ENCODE measurements around the gene MEIOSIN. TPM values are rescaled to one million over a fixed set of nuclear protein-coding genes. Genes with fewer than 3 reads are reported as not detected.

Gene MEIOSIN
- total RNA-seq, 1 donor from 2014 or later, result not detected

DNA sequence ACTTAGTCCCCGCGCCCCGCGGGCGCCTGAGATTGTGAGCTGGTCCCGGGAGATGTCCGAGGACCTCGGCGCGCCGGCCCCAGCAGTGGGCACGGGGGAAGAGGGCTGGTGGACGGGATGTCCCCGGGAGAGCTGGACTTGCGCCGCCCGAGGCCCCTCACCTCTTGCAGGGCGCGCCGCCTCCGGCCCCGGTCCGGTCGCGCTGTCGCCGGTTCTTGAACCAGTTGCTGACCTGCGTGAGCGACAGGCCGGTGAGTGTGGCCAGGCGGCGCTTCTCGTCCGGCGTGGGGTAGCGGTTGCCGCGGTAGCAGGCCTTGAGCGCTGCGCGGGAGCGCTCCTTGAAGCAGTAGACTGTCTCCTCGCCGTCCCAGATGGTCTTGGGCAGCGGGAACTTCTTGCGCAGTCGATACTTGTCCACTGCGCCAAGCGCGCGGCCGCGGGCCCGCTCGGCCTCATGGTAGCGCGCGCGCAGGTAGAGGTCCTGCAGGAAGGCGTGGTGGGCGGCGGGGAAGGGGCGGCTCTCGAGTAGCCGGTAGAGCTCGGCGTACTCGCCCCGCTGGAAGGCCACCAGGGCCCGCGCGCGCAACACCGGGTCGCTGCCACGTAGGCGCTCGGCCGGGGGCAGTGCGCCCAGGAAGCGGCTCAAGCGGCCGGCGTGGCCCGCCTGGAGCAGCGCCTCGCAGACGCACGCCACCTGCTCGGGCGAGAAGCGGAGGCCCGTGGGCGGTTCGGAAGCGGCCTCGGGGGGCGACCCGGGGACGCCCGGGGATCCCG, 34.8 kb downstream of the MEIOSIN start:
- Mint-ChIP-seq H3K36me3 (ENCODE audit: low read depth) (peaks cover 3% of the 10 kb centered on the region), H3K9me3 (ENCODE audit: low read depth) (no peaks in the 10 kb centered on the region), H3K27ac (ENCODE audit: unreplicated experiment) (peak overlapping the region; percentile 92), H3K4me3 (ENCODE audit: unreplicated experiment) (peak overlapping the region; percentile 79), H3K4me1 (ENCODE audit: low read depth) (peaks cover 37% of the 10 kb centered on the region), H3K27me3 (ENCODE audit: low read depth) (no peaks in the 10 kb centered on the region)
- no peak for DNase-seq (ENCODE audit: low spot score)
- TF ChIP-seq, protein P1, sequence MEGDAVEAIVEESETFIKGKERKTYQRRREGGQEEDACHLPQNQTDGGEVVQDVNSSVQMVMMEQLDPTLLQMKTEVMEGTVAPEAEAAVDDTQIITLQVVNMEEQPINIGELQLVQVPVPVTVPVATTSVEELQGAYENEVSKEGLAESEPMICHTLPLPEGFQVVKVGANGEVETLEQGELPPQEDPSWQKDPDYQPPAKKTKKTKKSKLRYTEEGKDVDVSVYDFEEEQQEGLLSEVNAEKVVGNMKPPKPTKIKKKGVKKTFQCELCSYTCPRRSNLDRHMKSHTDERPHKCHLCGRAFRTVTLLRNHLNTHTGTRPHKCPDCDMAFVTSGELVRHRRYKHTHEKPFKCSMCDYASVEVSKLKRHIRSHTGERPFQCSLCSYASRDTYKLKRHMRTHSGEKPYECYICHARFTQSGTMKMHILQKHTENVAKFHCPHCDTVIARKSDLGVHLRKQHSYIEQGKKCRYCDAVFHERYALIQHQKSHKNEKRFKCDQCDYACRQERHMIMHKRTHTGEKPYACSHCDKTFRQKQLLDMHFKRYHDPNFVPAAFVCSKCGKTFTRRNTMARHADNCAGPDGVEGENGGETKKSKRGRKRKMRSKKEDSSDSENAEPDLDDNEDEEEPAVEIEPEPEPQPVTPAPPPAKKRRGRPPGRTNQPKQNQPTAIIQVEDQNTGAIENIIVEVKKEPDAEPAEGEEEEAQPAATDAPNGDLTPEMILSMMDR (IDR thresholded peaks at IDR 0.05), result no peak

DNA sequence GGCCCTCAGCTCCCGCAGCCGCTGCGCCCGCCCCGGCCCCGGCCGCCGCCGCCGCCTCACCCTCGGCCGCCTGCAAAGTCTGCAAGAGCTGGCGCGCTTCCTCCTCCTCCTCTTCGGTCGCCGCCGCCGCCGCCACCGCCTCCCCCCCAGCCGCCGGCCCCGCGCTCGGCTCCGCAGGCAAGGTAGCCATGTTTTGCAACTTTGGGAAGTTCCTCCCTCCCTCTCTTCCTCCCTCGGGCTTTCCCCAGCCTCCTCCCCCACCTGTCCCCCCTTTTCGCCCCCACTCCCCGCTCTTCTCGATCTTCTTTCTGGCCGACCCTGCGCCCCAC, 35.4 kb downstream of the MEIOSIN start:
- TF ChIP-seq, protein P1 (IDR thresholded peaks at IDR 0.05), result no peak
- peaks cover 3% of the 10 kb centered on the region for H3K36me3 Mint-ChIP-seq (ENCODE audit: low read depth)
- H3K27ac Mint-ChIP-seq (ENCODE audit: unreplicated experiment), result peak overlapping the region; percentile 99
- H3K27me3 Mint-ChIP-seq (ENCODE audit: low read depth), result no peaks in the 10 kb centered on the region
- peaks cover 37% of the 10 kb centered on the region for H3K4me1 Mint-ChIP-seq (ENCODE audit: low read depth)
- no peak for DNase-seq (ENCODE audit: low spot score)
- H3K9me3 Mint-ChIP-seq (ENCODE audit: low read depth), result no peaks in the 10 kb centered on the region
- peak overlapping the region; percentile 95 for H3K4me3 Mint-ChIP-seq (ENCODE audit: unreplicated experiment)

DNA sequence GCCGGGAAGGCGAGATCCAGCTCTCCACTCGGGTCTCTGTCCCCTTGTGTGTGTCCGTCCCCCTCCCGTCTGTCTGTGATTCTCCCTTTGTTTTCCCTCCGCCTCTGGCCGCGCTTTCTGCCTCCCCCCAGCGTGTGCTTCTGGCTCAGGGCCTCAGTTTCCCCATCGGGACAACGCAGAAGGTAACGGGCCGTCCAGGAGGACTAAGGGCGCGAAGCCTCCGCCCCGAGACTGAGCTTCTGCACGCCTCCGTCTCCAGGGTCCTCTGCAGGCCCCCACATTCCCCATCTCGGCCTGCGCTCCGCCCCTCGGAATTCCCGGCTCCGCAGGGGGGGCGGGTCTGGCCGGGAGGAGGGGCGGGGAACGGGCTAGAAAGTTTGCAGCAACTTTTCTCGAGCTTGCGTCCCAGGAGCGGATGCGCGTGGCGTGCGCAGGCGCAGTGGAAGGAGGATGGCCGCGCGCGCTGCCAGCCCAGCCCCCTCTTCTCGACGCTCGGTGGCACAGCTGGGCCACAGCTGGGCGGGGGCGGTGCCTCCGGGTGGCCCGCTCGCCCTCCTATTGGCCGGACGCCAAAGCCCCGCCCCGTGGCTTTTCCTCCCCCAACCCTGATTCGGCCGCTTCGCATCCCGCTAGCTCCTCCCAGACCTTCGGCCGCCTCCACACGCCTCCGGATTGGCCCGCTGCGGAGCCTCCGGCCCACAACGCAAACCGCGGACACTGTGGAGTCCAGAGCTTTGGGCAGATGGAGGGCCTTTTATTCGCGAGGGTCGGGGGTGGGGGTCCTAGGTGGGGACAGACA, 35.9 kb downstream of the MEIOSIN start, which contains the start of gene SIX5:
SIX5 (minus strand) TSS at position 269 of the 799 bp plus-strand sequence. CDS start 408 bp downstream, outside the sequence.
- H3K9me3 Mint-ChIP-seq (ENCODE audit: low read depth), result no peaks in the 10 kb centered on the region
- no peaks in the 10 kb centered on the region for H3K27me3 Mint-ChIP-seq (ENCODE audit: low read depth)
- H3K36me3 Mint-ChIP-seq (ENCODE audit: low read depth), result peaks cover 3% of the 10 kb centered on the region
- H3K27ac Mint-ChIP-seq (ENCODE audit: unreplicated experiment), result peak within 1 kb of the TSS; percentile 99
- TF ChIP-seq, protein P1 (IDR thresholded peaks at IDR 0.05), result no peak
- DNase-seq (ENCODE audit: low spot score), result peak; percentile 98
- peaks cover 37% of the 10 kb centered on the region for H3K4me1 Mint-ChIP-seq (ENCODE audit: low read depth)
- peak within 1 kb of the TSS; percentile 95 for H3K4me3 Mint-ChIP-seq (ENCODE audit: unreplicated experiment)

DNA sequence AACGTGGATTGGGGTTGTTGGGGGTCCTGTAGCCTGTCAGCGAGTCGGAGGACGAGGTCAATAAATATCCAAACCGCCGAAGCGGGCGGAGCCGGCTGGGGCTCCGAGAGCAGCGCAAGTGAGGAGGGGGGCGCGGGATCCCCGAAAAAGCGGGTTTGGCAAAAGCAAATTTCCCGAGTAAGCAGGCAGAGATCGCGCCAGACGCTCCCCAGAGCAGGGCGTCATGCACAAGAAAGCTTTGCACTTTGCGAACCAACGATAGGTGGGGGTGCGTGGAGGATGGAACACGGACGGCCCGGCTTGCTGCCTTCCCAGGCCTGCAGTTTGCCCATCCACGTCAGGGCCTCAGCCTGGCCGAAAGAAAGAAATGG, 36.6 kb downstream of the MEIOSIN start:
- peak overlapping the region; percentile 95 for H3K4me3 Mint-ChIP-seq (ENCODE audit: unreplicated experiment)
- H3K27me3 Mint-ChIP-seq (ENCODE audit: low read depth), result no peaks in the 10 kb centered on the region
- H3K36me3 Mint-ChIP-seq (ENCODE audit: low read depth), result peaks cover 3% of the 10 kb centered on the region
- peak overlapping the region; percentile 95 for H3K27ac Mint-ChIP-seq (ENCODE audit: unreplicated experiment)
- no peaks in the 10 kb centered on the region for H3K9me3 Mint-ChIP-seq (ENCODE audit: low read depth)
- no peak for DNase-seq (ENCODE audit: low spot score)
- TF ChIP-seq, protein P1 (IDR thresholded peaks at IDR 0.05), result no peak
- H3K4me1 Mint-ChIP-seq (ENCODE audit: low read depth), result peaks cover 31% of the 10 kb centered on the region

Measured in chondrocyte (in vitro differentiated cells).